GM18517 (cell line): ENCODE data around the gene LSAMP.

Source experiments
- ATAC-seq: cut with Tn5 transposase; IDR thresholded peaks from one replicate; pipeline ENCODE4 v1.9.1; 2021; ENCODE audit warnings: mild to moderate bottlenecking, moderate library complexity; ENCODE audit not compliant: unreplicated experiment

The LSAMP gene

GRCh38 chr3:116033516-116033915, 411.8 kb downstream of the LSAMP start:
- ATAC-seq = no peak

- ATAC-seq = no peak
These were observed 413.1 kb downstream of the LSAMP start for GRCh38 chr3:116032176-116032575.

- ATAC-seq = no peak
These were observed 415.0 kb downstream of the LSAMP start for GRCh38 chr3:116030131-116030850.

GRCh38 chr3:116029266-116029665, 416.0 kb downstream of the LSAMP start:
- ATAC-seq = no peak

GRCh38 chr3:116028157-116028556, 417.1 kb downstream of the LSAMP start:
- no peak for ATAC-seq

GRCh38 chr3:116020989-116021388, 424.3 kb downstream of the LSAMP start:
- ATAC-seq = peak; percentile 10

- peak; percentile 70 for ATAC-seq
These were observed 424.8 kb downstream of the LSAMP start for GRCh38 chr3:116020495-116020894.

GRCh38 chr3:116019254-116019763, 426.0 kb downstream of the LSAMP start:
- no peak for ATAC-seq

- no peak for ATAC-seq
These were observed 426.6 kb downstream of the LSAMP start for GRCh38 chr3:116018646-116019045.

GRCh38 chr3:116015931-116016330, 429.4 kb downstream of the LSAMP start:
- no peak for ATAC-seq

- ATAC-seq = no peak
These were observed 438.3 kb downstream of the LSAMP start for GRCh38 chr3:116007000-116007399.

GRCh38 chr3:116005404-116005803, 439.9 kb downstream of the LSAMP start:
- no peak for ATAC-seq

- no peak for ATAC-seq
These were observed 443.1 kb downstream of the LSAMP start for GRCh38 chr3:116002235-116002634.

- no peak for ATAC-seq
These were observed 444.1 kb downstream of the LSAMP start for GRCh38 chr3:116001151-116001621.

GRCh38 chr3:116000311-116000710, 445.0 kb downstream of the LSAMP start:
- peak; percentile 72 for ATAC-seq

- ATAC-seq = no peak
These were observed 445.7 kb downstream of the LSAMP start for GRCh38 chr3:115999613-116000012.

GRCh38 chr3:115999001-115999585, 446.2 kb downstream of the LSAMP start:
- no peak for ATAC-seq

GRCh38 chr3:115996420-115997108, 448.7 kb downstream of the LSAMP start:
- ATAC-seq = no peak

GRCh38 chr3:115990669-115991068, 454.6 kb downstream of the LSAMP start:
- no peak for ATAC-seq

GRCh38 chr3:115989684-115990421, 455.4 kb downstream of the LSAMP start:
- no peak for ATAC-seq
